ENCODE measurements around the gene AOPEP. TPM values are rescaled to one million over a fixed set of nuclear protein-coding genes. Genes with fewer than 3 reads are reported as not detected.

AOPEP gene
- total and polyA plus RNA-seq, 4 donors: 29.0 to 121 (median 60.0) TPM

DNA sequence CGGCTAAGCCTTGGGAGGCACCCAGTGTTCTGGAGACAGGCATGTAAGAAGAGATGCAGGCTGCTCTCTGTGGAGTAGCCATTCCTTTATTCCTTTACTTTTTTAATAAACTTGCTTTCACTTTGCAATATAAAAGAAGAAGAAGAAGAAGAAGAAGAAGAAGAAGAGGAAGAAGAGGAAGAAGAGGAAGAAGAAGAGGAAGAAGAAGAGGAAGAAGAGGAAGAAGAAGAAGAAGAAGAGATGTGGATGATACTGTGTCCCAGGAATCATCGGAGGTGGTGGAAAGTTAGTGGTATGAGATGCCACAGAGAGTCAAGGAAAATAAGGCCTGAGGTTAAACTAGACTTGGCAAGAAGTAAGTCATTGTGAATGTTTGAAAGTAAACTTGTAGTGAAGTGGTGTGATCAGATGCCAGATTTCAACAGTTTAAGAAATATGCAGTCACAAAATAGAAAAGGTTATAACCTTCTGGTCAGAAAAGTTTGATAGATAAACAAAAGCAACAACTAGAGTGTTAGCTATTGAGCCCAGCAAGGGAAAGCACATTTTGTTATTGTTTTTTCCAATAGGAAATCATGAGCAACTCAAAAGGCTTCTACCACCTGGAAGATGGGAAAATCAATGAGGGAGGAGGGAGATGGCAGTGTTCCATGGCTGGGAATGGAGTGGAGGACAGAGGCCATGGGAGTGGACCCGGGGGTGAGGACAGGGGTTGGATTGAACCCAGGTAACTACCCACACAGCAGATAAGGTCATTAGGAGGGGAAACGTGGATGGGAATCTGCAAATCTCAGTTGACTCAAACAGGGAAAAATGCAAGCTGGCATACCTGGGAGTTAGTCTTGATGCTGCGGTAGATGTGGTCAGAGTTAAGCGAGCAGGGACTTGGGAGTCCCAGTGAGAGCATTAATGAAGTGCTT is 16.8 kb downstream of the AOPEP start:
- Histone ChIP-seq H3K4me1 (ENCODE audit: control insufficient read depth in 5 of 5, insufficient read depth in 5 of 5, low read length in 5 of 5) (peaks cover 3 to 30% (median 21%) of the 10 kb centered on the region in 5 donors), H3K9ac (ENCODE audit: insufficient read depth in 1 of 2, low read length in 2 of 2) (no peak overlapping the region), H3K27ac (ENCODE audit: low read depth in 1 of 2, low read length in 1 of 2) (no peak overlapping the region), H3K9me3 (ENCODE audit: control insufficient read depth in 4 of 4, insufficient read depth in 3 of 4, low read length in 3 of 4) (no peaks in the 10 kb centered on the region), H3K27me3 (ENCODE audit: control insufficient read depth in 3 of 3, insufficient read depth in 3 of 3, low read length in 2 of 3) (no peaks in the 10 kb centered on the region), H3K36me3 (ENCODE audit: control insufficient read depth in 4 of 4, insufficient read depth in 4 of 4, low read length in 4 of 4) (peaks cover 0 to 4% (median 1%) of the 10 kb centered on the region in 4 donors), H3K4me3 (no peak overlapping the region)
- DNase-seq (peak in 2 of 3 donors; percentile 76 to 82), ATAC-seq (ENCODE audit: insufficient read depth, low FRiP score) (no peak)
- 60 to 78% methylated on average over 6 of the region's 6 CpGs for WGBS, 2 donors
- TF ChIP-seq, protein P1, sequence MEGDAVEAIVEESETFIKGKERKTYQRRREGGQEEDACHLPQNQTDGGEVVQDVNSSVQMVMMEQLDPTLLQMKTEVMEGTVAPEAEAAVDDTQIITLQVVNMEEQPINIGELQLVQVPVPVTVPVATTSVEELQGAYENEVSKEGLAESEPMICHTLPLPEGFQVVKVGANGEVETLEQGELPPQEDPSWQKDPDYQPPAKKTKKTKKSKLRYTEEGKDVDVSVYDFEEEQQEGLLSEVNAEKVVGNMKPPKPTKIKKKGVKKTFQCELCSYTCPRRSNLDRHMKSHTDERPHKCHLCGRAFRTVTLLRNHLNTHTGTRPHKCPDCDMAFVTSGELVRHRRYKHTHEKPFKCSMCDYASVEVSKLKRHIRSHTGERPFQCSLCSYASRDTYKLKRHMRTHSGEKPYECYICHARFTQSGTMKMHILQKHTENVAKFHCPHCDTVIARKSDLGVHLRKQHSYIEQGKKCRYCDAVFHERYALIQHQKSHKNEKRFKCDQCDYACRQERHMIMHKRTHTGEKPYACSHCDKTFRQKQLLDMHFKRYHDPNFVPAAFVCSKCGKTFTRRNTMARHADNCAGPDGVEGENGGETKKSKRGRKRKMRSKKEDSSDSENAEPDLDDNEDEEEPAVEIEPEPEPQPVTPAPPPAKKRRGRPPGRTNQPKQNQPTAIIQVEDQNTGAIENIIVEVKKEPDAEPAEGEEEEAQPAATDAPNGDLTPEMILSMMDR (IDR thresholded peaks at IDR 0.05; ENCODE audit: control extremely low read depth, extremely low read depth): no peak

DNA sequence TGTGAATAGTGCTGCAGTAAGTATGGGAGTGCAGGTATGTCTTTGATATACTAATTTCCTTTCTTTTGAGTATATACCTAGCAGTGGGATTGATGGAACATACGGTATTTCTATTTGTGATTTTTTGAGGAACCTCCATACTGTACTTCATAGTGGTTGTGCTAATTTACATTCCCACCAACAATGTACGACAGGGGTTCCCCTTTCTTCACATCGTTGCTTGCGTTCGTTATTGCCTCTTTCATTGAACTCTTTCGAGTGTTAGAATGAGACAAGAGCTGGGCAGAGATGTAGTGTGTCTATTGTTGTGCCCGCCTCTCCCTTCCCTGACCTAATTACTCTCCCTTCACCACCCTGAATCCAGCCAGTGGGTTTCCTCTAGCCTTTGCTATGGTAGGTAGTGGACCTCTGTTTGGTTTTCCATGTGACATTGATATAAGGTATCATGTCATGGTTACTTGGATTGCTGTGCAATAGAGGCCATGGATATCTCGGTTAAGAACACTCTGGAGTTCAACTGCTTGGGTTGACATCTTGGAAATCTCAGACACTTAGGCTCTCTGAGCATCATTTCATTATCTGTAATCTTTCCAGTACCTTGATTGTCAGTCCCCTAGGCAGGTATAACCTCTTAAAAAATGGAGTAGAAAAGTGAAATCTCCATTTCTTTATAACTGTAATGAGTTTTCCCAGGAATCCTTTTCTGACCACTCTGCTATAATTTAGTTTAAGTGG is 19.5 kb downstream of the AOPEP start:
- peaks cover 0 to 8% (median 5%) of the 10 kb centered on the region in 4 donors for H3K36me3 ChIP-seq (ENCODE audit: control insufficient read depth in 4 of 4, insufficient read depth in 4 of 4, low read length in 4 of 4)
- H3K27me3 ChIP-seq (ENCODE audit: control insufficient read depth in 3 of 3, insufficient read depth in 3 of 3, low read length in 2 of 3): no peaks in the 10 kb centered on the region
- no peak overlapping the region for H3K27ac ChIP-seq (ENCODE audit: low read depth in 1 of 2, low read length in 1 of 2)
- H3K4me1 ChIP-seq (ENCODE audit: control insufficient read depth in 5 of 5, insufficient read depth in 5 of 5, low read length in 5 of 5): peaks cover 0 to 21% (median 21%) of the 10 kb centered on the region in 5 donors
- 82 to 94% methylated on average over 8 of the region's 8 CpGs for WGBS, 2 donors
- no peak overlapping the region for H3K4me3 ChIP-seq
- ATAC-seq (ENCODE audit: insufficient read depth, low FRiP score) (no peak), DNase-seq (no peak)
- peaks cover 0 to 10% (median 4%) of the 10 kb centered on the region in 4 donors for H3K9me3 ChIP-seq (ENCODE audit: control insufficient read depth in 4 of 4, insufficient read depth in 3 of 4, low read length in 3 of 4)
- no peak overlapping the region for H3K9ac ChIP-seq (ENCODE audit: insufficient read depth in 1 of 2, low read length in 2 of 2)
- TF ChIP-seq, protein P1 (IDR thresholded peaks at IDR 0.05; ENCODE audit: control extremely low read depth, extremely low read depth): no peak

DNA sequence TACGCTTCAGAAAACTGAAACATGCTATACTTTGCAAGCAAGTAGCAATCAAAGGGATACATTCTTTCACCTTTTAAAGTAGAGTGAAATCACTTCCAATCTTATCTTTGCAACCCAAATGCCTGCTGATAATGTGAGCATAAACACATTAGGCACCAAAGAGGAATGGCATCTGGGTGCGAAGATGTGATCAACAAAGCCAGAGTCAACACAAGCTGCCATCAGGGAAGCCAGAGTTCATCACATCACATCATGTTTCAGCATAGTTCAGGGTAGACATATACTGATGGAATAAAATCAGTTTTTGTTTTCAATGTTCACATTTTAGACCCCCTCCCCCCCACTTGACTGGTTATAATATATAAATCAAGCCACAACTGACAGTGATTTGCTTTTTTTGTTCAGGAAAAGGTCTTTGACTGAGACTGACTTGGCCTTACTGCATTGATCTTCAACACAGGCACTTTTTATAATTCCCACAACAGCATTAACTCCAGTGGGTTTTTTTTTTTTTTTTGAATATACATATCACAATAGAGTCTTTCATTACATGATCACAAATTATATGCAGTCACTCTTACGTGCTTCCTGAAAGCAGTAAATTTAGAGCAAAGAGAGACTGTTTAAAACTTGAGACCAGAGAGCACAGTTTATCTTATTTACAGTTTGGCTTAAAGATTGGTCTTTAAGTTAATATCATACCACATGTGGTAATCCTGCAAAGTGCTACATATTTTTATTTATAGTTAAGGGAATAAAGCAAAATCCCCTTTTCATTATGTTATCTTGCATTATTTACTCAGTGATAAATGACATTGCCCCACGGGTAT is 20.3 kb downstream of the AOPEP start:
- H3K4me1 ChIP-seq (ENCODE audit: control insufficient read depth in 5 of 5, insufficient read depth in 5 of 5, low read length in 5 of 5): peaks cover 0 to 19% (median 17%) of the 10 kb centered on the region in 5 donors
- peaks cover 0 to 10% (median 4%) of the 10 kb centered on the region in 4 donors for H3K9me3 ChIP-seq (ENCODE audit: control insufficient read depth in 4 of 4, insufficient read depth in 3 of 4, low read length in 3 of 4)
- ATAC-seq (ENCODE audit: insufficient read depth, low FRiP score) (no peak), DNase-seq (peak in 2 of 3 donors; percentile 42 to 50)
- no peak overlapping the region for H3K4me3 ChIP-seq
- no peak overlapping the region for H3K9ac ChIP-seq (ENCODE audit: insufficient read depth in 1 of 2, low read length in 2 of 2)
- TF ChIP-seq, protein P1 (IDR thresholded peaks at IDR 0.05; ENCODE audit: control extremely low read depth, extremely low read depth): no peak
- 88 to 89% methylated on average over 4 of the region's 4 CpGs for WGBS, 2 donors
- no peak overlapping the region for H3K27ac ChIP-seq (ENCODE audit: low read depth in 1 of 2, low read length in 1 of 2)
- H3K27me3 ChIP-seq (ENCODE audit: control insufficient read depth in 3 of 3, insufficient read depth in 3 of 3, low read length in 2 of 3): no peaks in the 10 kb centered on the region
- peaks cover 0 to 8% (median 5%) of the 10 kb centered on the region in 4 donors for H3K36me3 ChIP-seq (ENCODE audit: control insufficient read depth in 4 of 4, insufficient read depth in 4 of 4, low read length in 4 of 4)
